Mesenchymal stem cell (in vitro differentiated cells and primary cell): ENCODE results near the gene TECPR2.
A peak's percentile ranks its signal among the peaks of the same experiment; 100 is the strongest.

Source experiments
- DNase-seq: peaks from one replicate; pipeline ENCODE4 v3.0.0-alpha.2; 2013
- H2AFZ ChIP-seq: one replicate; pipeline ENCODE4 v1.6.1; 2013; ENCODE audit warnings: low read depth, mild to moderate bottlenecking, control low read depth, inconsistent platforms, low read length, moderate library complexity
- H2AK5ac ChIP-seq: 2 replicates; pipeline ENCODE4 v1.6.1; 2013; ENCODE audit warnings: low read length, moderate library complexity, mild to moderate bottlenecking, inconsistent platforms; ENCODE audit not compliant: severe bottlenecking
- H2BK120ac ChIP-seq: one replicate; pipeline ENCODE4 v1.6.1; 2013; ENCODE audit warnings: low read depth, mild to moderate bottlenecking, inconsistent platforms, low read length, moderate library complexity
- H2BK12ac ChIP-seq, 2 experiments: one replicate each; pipeline ENCODE4 v1.6.1; 2013; ENCODE audit warnings: inconsistent platforms in 2 of 2, low read length in 2 of 2, mild to moderate bottlenecking in 2 of 2, moderate library complexity in 2 of 2, control low read depth in 1 of 2
- H2BK15ac ChIP-seq: one replicate; pipeline ENCODE4 v1.6.1; 2013; ENCODE audit warnings: mild to moderate bottlenecking, low read depth, inconsistent platforms; ENCODE audit not compliant: poor library complexity, severe bottlenecking
- H2BK5ac ChIP-seq: 2 replicates; pipeline ENCODE4 v1.6.1; 2013; ENCODE audit warnings: low read depth, mild to moderate bottlenecking, low read length, control low read depth, inconsistent platforms; ENCODE audit not compliant: poor library complexity, severe bottlenecking
- H3K14ac ChIP-seq, 2 experiments: one replicate each; pipeline ENCODE4 v1.6.1; 2013; ENCODE audit warnings: inconsistent platforms in 2 of 2, low read length in 2 of 2, control low read depth in 1 of 2, mild to moderate bottlenecking in 1 of 2, moderate library complexity in 1 of 2
- H3K18ac ChIP-seq, 2 experiments: one replicate each; pipeline ENCODE4 v1.6.1; 2013; ENCODE audit warnings: inconsistent platforms in 2 of 2, low read length in 2 of 2, control low read depth in 1 of 2, low read depth in 1 of 2, mild to moderate bottlenecking in 1 of 2
- H3K23ac ChIP-seq, 2 experiments: one replicate each; pipeline ENCODE4 v1.6.1; 2013; ENCODE audit warnings: inconsistent platforms in 2 of 2, low read length in 2 of 2, mild to moderate bottlenecking in 2 of 2, moderate library complexity in 2 of 2, control low read depth in 1 of 2
- H3K27ac ChIP-seq: 2 replicates; pipeline ENCODE4 v1.5.1; 2013; ENCODE audit warnings: mild to moderate bottlenecking, moderate library complexity, low read length, control low read depth, inconsistent platforms; ENCODE audit not compliant: poor library complexity, severe bottlenecking
- H3K27me3 ChIP-seq, 2 experiments: 2 replicates each; pipeline versions ENCODE4 v1.6.1 to v1.7.0; 2013; ENCODE audit warnings: low read length in 2 of 2, mild to moderate bottlenecking in 2 of 2, moderate library complexity in 2 of 2, control low read depth in 1 of 2, inconsistent platforms in 1 of 2; ENCODE audit not compliant: control insufficient read depth in 1 of 2, insufficient read depth in 1 of 2
- H3K36me3 ChIP-seq, 2 experiments: 2 replicates each; pipeline versions ENCODE4 v1.6.1 to v1.7.0; 2013; ENCODE audit warnings: low read length in 2 of 2, control low read depth in 1 of 2, inconsistent platforms in 1 of 2, low read depth in 1 of 2, mild to moderate bottlenecking in 1 of 2; ENCODE audit not compliant: insufficient read depth in 2 of 2, control insufficient read depth in 1 of 2
- H3K4ac ChIP-seq, 2 experiments: one replicate each; pipeline ENCODE4 v1.6.1; 2013; ENCODE audit warnings: inconsistent platforms in 2 of 2, low read length in 2 of 2, mild to moderate bottlenecking in 2 of 2, moderate library complexity in 2 of 2, control low read depth in 1 of 2, low read depth in 1 of 2
- H3K4me1 ChIP-seq: 2 replicates; pipeline ENCODE4 v1.6.1; 2013; ENCODE audit warnings: low read depth, low read length, control low read depth; ENCODE audit not compliant: control insufficient read depth, insufficient read depth
- H3K4me2 ChIP-seq: 2 replicates; pipeline ENCODE4 v1.6.1; 2013; ENCODE audit warnings: low read length, mild to moderate bottlenecking, inconsistent platforms; ENCODE audit not compliant: poor library complexity, severe bottlenecking
- H3K4me3 ChIP-seq, 2 experiments: 2 replicates each; pipeline versions ENCODE4 v1.5.1 to v1.7.0; 2013; ENCODE audit warnings: low read length in 2 of 2, mild to moderate bottlenecking in 2 of 2, control low read depth in 1 of 2, low read depth in 1 of 2; ENCODE audit not compliant: insufficient read depth in 1 of 2
- H3K79me1 ChIP-seq: replicated peaks from 2 replicates; pipeline ENCODE4 v1.6.1; 2013; ENCODE audit warnings: mild to moderate bottlenecking, control low read depth, low read length, inconsistent platforms; ENCODE audit not compliant: poor library complexity, severe bottlenecking
- H3K9ac ChIP-seq: 2 replicates; pipeline ENCODE4 v1.7.0; 2013; ENCODE audit warnings: mild to moderate bottlenecking, low read length, moderate library complexity
- H3K9me3 ChIP-seq: 2 replicates; pipeline ENCODE4 v1.7.0; 2013; ENCODE audit warnings: mild to moderate bottlenecking, low read length; ENCODE audit not compliant: control insufficient read depth
- H4K8ac ChIP-seq: one replicate; pipeline ENCODE4 v1.6.1; 2013; ENCODE audit warnings: inconsistent platforms, mild to moderate bottlenecking, low read length, moderate library complexity
- H4K91ac ChIP-seq: one replicate; pipeline ENCODE4 v1.6.1; 2013; ENCODE audit warnings: mild to moderate bottlenecking, low read length, inconsistent platforms
- WGBS: methylation state at CpG from one replicate; pipeline ENCODE4 v1.1.7; 2013; ENCODE audit warnings: mixed read lengths; 5-methylcytosine and 5-hydroxymethylcytosine counted together

TECPR2 gene

DNA sequence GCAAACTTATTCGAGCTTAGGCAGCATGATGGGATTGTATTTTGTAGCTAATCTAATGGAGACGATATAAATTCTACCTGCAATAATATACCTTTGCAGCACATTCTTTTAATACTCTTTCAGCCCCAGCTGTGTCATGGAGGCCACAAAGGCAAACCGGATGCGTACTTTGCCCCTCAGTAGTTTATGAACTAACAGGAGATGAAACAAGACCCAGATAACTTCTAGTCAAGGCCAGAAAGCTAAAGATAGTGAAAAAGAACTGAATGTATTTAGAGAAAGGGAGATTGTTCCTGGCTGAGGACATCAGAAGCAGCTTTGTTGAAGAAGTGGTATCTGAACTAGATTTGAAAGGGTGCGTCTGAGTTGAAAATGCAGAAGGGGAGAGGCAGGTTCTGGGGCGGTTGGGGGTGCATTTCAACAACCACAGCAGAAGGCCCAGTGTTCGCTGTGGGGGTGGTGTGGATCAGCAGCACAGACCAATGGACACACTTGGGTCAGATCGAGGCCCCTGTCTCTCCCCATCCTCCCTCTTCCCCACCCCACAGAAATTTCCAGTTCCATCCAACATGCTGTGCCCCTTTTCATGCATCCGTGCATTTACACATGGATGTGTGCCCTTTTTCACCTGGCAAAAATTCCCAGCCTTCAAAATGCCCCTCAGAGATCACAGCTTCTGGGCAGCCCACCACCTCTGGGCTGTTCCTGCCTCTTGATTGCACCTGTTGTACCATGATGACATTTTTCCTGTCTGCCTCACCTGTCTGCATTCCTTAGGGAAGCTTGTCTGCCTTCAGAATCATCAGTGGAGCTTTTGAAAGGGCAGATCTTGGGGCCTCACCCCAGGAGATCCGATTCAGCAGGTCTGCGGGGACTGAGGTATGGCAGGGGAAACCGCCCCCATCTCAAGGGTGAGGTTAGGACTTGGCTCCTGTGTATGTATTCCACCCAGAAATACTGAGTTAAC is 41.0 kb upstream of the TECPR2 start:
- no peak overlapping the region for H2BK12ac ChIP-seq
- H3K9ac ChIP-seq: no peak overlapping the region
- 92% methylated on average over 11 of the region's 12 CpGs for WGBS
- no peaks in the 10 kb centered on the region for H3K27me3 ChIP-seq
- H3K36me3 ChIP-seq: peaks cover 6 to 12% of the 10 kb centered on the region in 2 experiments
- H3K23ac ChIP-seq: no peak overlapping the region
- H2BK120ac ChIP-seq: no peak overlapping the region
- H2BK15ac ChIP-seq: no peak overlapping the region
- no peak overlapping the region for H3K27ac ChIP-seq
- H3K79me1 ChIP-seq: peaks cover 21% of the 10 kb centered on the region
- no peak overlapping the region for H3K4me3 ChIP-seq
- no peak for DNase-seq
- H3K14ac ChIP-seq: no peak overlapping the region
- no peak overlapping the region for H3K4me2 ChIP-seq
- H2BK5ac ChIP-seq: no peak overlapping the region
- H3K18ac ChIP-seq: no peak overlapping the region
- H4K8ac ChIP-seq: no peak overlapping the region
- no peak overlapping the region for H3K4ac ChIP-seq
- H3K4me1 ChIP-seq: peaks cover 18% of the 10 kb centered on the region
- no peak overlapping the region for H2AK5ac ChIP-seq
- H4K91ac ChIP-seq: no peak overlapping the region
- H3K9me3 ChIP-seq: no peaks in the 10 kb centered on the region
- no peak overlapping the region for H2AFZ ChIP-seq

DNA sequence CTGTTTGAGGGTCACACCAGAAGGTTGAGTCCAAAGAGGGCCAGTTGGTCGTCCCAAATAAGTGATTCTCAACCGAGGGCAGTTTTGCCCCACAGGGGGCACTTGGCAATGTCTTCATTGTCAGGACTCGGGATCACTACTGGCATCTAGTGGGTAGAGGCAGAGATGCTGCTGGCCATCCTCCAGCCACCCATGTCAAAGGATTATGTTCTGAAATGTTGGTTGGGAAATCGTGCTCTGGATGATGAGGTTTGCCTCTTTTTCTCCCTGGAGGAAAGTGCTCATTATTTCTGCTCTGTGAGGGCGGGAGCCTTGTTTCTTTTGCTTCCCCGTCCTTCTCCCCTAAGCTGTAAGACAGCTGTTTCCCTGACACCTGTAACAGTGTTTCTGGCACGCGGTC is 39.6 kb upstream of the TECPR2 start:
- Histone ChIP-seq H3K36me3 (peaks cover 7 to 17% of the 10 kb centered on the region in 2 experiments), H3K27me3 (no peaks in the 10 kb centered on the region), H3K79me1 (peaks cover 21% of the 10 kb centered on the region), H3K4me3 (no peak overlapping the region), H3K23ac (no peak overlapping the region), H4K91ac (no peak overlapping the region), H2BK15ac (no peak overlapping the region), H3K14ac (no peak overlapping the region), H2AK5ac (no peak overlapping the region), H2AFZ (no peak overlapping the region), H3K4me1 (peaks cover 16% of the 10 kb centered on the region), H3K9ac (peak overlapping the region; percentile 61), H3K4ac (no peak overlapping the region), H2BK120ac (no peak overlapping the region), H4K8ac (no peak overlapping the region), H3K4me2 (no peak overlapping the region), H2BK5ac (no peak overlapping the region), H3K27ac (no peak overlapping the region), H3K18ac (no peak overlapping the region), H2BK12ac (no peak overlapping the region), H3K9me3 (no peaks in the 10 kb centered on the region)
- peak; percentile 83 for DNase-seq
- 63% methylated on average over 8 of the region's 8 CpGs for WGBS

DNA sequence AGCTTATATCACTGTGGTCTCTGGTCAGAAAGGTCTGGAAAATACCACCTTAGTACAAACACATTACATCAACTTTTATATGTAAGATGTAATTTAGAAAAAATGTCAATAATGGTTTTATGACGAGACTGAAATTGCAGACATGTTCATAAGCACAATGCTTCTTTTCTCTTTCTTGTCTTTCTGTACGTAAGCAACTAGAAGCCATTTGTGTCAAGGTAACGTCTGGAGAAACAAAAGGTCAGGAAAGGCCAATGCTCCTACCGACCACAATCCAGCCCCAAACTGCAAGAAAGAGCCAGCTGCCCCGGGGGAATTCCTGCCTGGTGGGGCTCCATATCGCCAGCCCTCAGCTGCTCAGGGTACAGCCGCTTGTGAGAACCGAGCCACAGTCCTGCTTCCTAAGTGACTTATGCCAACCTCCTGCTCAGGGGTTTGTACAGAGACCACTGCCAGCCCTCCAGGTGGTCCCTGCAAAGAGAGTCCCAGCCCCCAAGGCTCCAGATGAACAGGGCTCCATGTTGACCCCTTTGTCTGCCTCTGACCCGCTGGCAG is 36.9 kb upstream of the TECPR2 start:
- Histone ChIP-seq H2AK5ac (no peak overlapping the region), H4K91ac (peak overlapping the region; percentile 30), H3K9me3 (no peaks in the 10 kb centered on the region), H2BK15ac (no peak overlapping the region), H3K4me3 (no peak overlapping the region), H2BK5ac (no peak overlapping the region), H3K4me2 (no peak overlapping the region), H3K4me1 (peaks cover 11% of the 10 kb centered on the region), H3K27ac (peak overlapping the region; percentile 35), H3K14ac (no peak overlapping the region), H3K36me3 (peaks cover 7 to 17% of the 10 kb centered on the region in 2 experiments), H3K23ac (no peak overlapping the region), H2BK12ac (no peak overlapping the region), H3K4ac (no peak overlapping the region), H3K18ac (peak overlapping the region in 1 of 2 experiments; percentile 8), H2AFZ (no peak overlapping the region), H3K27me3 (no peaks in the 10 kb centered on the region), H3K79me1 (peaks cover 16% of the 10 kb centered on the region), H2BK120ac (no peak overlapping the region), H3K9ac (no peak overlapping the region), H4K8ac (no peak overlapping the region)
- peak; percentile 8 for DNase-seq
- WGBS: 75% methylated on average over 9 of the region's 9 CpGs

DNA sequence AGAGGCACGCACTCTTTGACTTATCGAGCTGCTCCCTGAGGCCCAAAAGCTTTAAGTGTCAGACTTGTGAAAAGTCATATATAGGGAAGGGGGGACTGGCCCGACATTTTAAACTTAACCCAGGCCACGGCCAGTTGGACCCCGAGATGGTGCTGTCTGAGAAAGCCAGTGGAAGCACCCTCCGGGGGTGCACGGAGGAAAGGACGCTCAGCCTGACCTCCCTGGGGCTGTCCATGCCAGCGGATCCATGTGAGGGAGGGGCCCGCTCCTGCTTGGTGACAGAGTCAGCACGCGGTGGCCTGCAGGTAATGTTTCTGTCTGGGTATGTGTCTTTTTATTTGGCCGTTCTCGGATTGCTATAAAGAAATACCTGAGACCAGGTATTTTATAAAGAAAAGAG is 36.2 kb upstream of the TECPR2 start:
- Histone ChIP-seq H3K23ac (no peak overlapping the region), H3K27me3 (no peaks in the 10 kb centered on the region), H2BK5ac (no peak overlapping the region), H2BK120ac (no peak overlapping the region), H2AK5ac (no peak overlapping the region), H3K27ac (no peak overlapping the region), H2BK15ac (no peak overlapping the region), H3K4me1 (peaks cover 8% of the 10 kb centered on the region), H3K14ac (no peak overlapping the region), H4K8ac (no peak overlapping the region), H2BK12ac (no peak overlapping the region), H2AFZ (no peak overlapping the region), H3K79me1 (peaks cover 12% of the 10 kb centered on the region), H3K9me3 (no peaks in the 10 kb centered on the region), H3K4me2 (no peak overlapping the region), H4K91ac (no peak overlapping the region), H3K36me3 (peaks cover 12 to 19% of the 10 kb centered on the region in 2 experiments), H3K9ac (no peak overlapping the region), H3K18ac (no peak overlapping the region), H3K4me3 (no peak overlapping the region), H3K4ac (no peak overlapping the region)
- WGBS: 95% methylated on average over 14 of the region's 14 CpGs
- DNase-seq: no peak
